PC-9 (cell line): ENCODE results near the gene TIMM21. TPM values are rescaled to one million over a fixed set of nuclear protein-coding genes. Genes with fewer than 3 reads are reported as not detected.
A peak's percentile ranks its signal among the peaks of the same experiment; 100 is the strongest.

ENCODE experiments used
- BruUV-seq: library from RNA; stranded (reverse); fragments of 400-500 nt; replicated peaks from 2 replicates; lab custom pipeline; 2021; lab: Mats Ljungman, UMichigan
- CTCF ChIA-PET: fragments of 300-600 bp; sonication (Branson Sonifier 250); formaldehyde crosslinking; loops from one replicate; lab custom pipeline; 2022; ENCODE audit warnings: antibody characterized with exemption; lab: Charles Lee
- POLR2A ChIA-PET: fragments of 300-600 bp; sonication (Branson Sonifier 250); formaldehyde crosslinking; loops from one replicate; lab custom pipeline; 2022; ENCODE audit warnings: antibody characterized with exemption; ENCODE audit not compliant: unreplicated experiment; lab: Charles Lee
- DNase-seq, 2 experiments: peaks; one replicate each; pipeline versions ENCODE4 v3.0.0 to v3.0.0-alpha.2; 2015 to 2022; ENCODE audit warnings: mixed read lengths in 1 of 2
- H2AFZ ChIP-seq: fragments of 200-600 bp; sonication (generic); 2 replicates; pipeline ENCODE4 v1.8.1; 2017; ENCODE audit warnings: antibody characterized with exemption
- H3F3A ChIP-seq: fragments of 200-600 bp; sonication (generic); 2 replicates; pipeline ENCODE4 v1.8.1; 2017; ENCODE audit warnings: antibody characterized with exemption, mild to moderate bottlenecking, low read depth; ENCODE audit not compliant: insufficient read depth
- H3K27ac ChIP-seq: fragments of 200-600 bp; sonication (generic); 2 replicates; pipeline ENCODE4 v1.6.1; 2016; ENCODE audit warnings: mixed run types
- H3K27me3 ChIP-seq: fragments of 200-600 bp; sonication (generic); 2 replicates; pipeline ENCODE4 v1.6.1; 2016; ENCODE audit warnings: low read depth, mixed run types; ENCODE audit not compliant: insufficient read depth
- H3K36me3 ChIP-seq: fragments of 200-600 bp; sonication (generic); 2 replicates; pipeline ENCODE4 v1.6.1; 2016; ENCODE audit warnings: low read depth, mixed run types
- H3K4me1 ChIP-seq: fragments of 200-600 bp; sonication (generic); replicated peaks from 2 replicates; pipeline ENCODE4 v1.6.1; 2016; ENCODE audit warnings: mixed run types; ENCODE audit not compliant: insufficient read depth
- H3K4me2 ChIP-seq: fragments of 200-600 bp; sonication (generic); 2 replicates; pipeline ENCODE4 v1.6.1; 2017; ENCODE audit warnings: mixed run types
- H3K4me3 ChIP-seq: fragments of 200-600 bp; sonication (generic); 2 replicates; pipeline ENCODE4 v1.6.1; 2016; ENCODE audit warnings: mixed run types
- H3K79me2 ChIP-seq: fragments of 200-600 bp; sonication (generic); 2 replicates; pipeline ENCODE4 v1.6.1; 2017; ENCODE audit warnings: low read depth, mixed run types
- H3K9me2 ChIP-seq: fragments of 200-600 bp; sonication (generic); 2 replicates; pipeline ENCODE4 v1.8.1; 2017; ENCODE audit warnings: mild to moderate bottlenecking; ENCODE audit not compliant: insufficient read depth
- H3K9me3 ChIP-seq: fragments of 200-600 bp; sonication (generic); 2 replicates; pipeline ENCODE4 v1.8.1; 2016; ENCODE audit warnings: low read depth; ENCODE audit not compliant: insufficient read depth
- H4K20me1 ChIP-seq: fragments of 200-600 bp; sonication (generic); 2 replicates; pipeline ENCODE4 v1.8.1; 2017; ENCODE audit not compliant: insufficient read depth
- CTCF ChIP-seq: fragments of 200-600 bp; sonication (generic); conservative IDR thresholded peaks from 2 replicates; pipeline ENCODE4 v1.6.1; 2017; ENCODE audit warnings: mixed run types, antibody characterized with exemption, mild to moderate bottlenecking, moderate library complexity
- EZH2 ChIP-seq: fragments of 200-600 bp; sonication (generic); IDR thresholded peaks from 2 replicates; pipeline ENCODE4 v1.8.0; 2017; ENCODE audit warnings: antibody characterized with exemption, low read depth
- intact Hi-C: fragments of 100-400 bp; cut with micrococcal nuclease; formaldehyde crosslinking; loops from one replicate; pipeline ENCODE4 v1.10.0; 2022; ENCODE audit not compliant: unreplicated experiment
- total RNA-seq: library from RNA; stranded (reverse); gene quantifications from 2 replicates; pipeline ENCODE4 v1.2.3, GENCODE V29; 2021

Gene TIMM21
- total RNA-seq, 1 experiment from 2014 or later, result 32.6 TPM

- intact Hi-C loops, result loop anchor here (5.0 kb wide), 1 partner anchor 145 kb away; the partner anchor contains the start of gene CYB5A
- Histone ChIP-seq H3K4me3 (peak overlapping the region; percentile 80), H2AFZ (peak overlapping the region; percentile 99), H3F3A (peaks cover 12% of the 10 kb centered on the region; the same call in 1 of the 2 replicates), H3K79me2 (peaks cover 39% of the 10 kb centered on the region), H3K9me2 (no peaks in the 10 kb centered on the region), H3K36me3 (0 out of 2 replicates have a peak, but pooled peaks cover 7% of the 10 kb centered on the region), H3K4me1 (peaks cover 16% of the 10 kb centered on the region), H3K27ac (no peak overlapping the region), H3K27me3 (no peaks in the 10 kb centered on the region), H3K9me3 (no peaks in the 10 kb centered on the region), H4K20me1 (no peaks in the 10 kb centered on the region), H3K4me2 (peak overlapping the region; percentile 92)
- no TSS peak for BruUV-seq
- no peak for DNase-seq
- ChIA-PET CTCF (interaction anchor here (0.7 kb wide), 1 partner anchor 27 kb away, joined by 10 read pairs; no protein-coding TSS in a partner anchor), POLR2A (no interaction called here)
- TF ChIP-seq EZH2 (no peak), CTCF (no peak)
Observed at GRCh38 chr18:74147491-74147778, 888 bp upstream of the TIMM21 start.

GRCh38 chr18:74148543-74149070 is 284 bp downstream of the TIMM21 start:
- TSS peak; percentile 71 for BruUV-seq
- Histone ChIP-seq H4K20me1 (peaks cover 3% of the 10 kb centered on the region; the same call in 1 of the 2 replicates), H3K4me1 (peaks cover 16% of the 10 kb centered on the region), H3K27me3 (no peaks in the 10 kb centered on the region), H3K9me3 (no peaks in the 10 kb centered on the region), H3F3A (peaks cover 12% of the 10 kb centered on the region; the same call in 1 of the 2 replicates), H3K4me2 (peak overlapping the region; percentile 92), H3K4me3 (peak overlapping the region; percentile 80), H3K9me2 (no peaks in the 10 kb centered on the region), H2AFZ (peak overlapping the region; percentile 99), H3K27ac (no peak overlapping the region), H3K79me2 (peaks cover 47% of the 10 kb centered on the region), H3K36me3 (0 out of 2 replicates have a peak, but pooled peaks cover 7% of the 10 kb centered on the region)
- POLR2A ChIA-PET, result no interaction called here
- TF ChIP-seq EZH2 (no peak), CTCF (no peak)
- CTCF ChIA-PET, result no interaction called here
- intact Hi-C loops, result loop anchor here (1.0 to 5.0 kb wide), 3 partner anchors 37 to 348 kb away; partner anchors contain the start of genes CNDP2 and CYB5A
- no peak for DNase-seq

GRCh38 chr18:74149878-74150277 is 1.6 kb downstream of the TIMM21 start:
- no peak for DNase-seq
- H3K4me1 ChIP-seq, result peaks cover 16% of the 10 kb centered on the region
- ChIA-PET CTCF (no interaction called here), POLR2A (no interaction called here)
- H3K36me3 ChIP-seq, result 0 out of 2 replicates have a peak, but pooled peaks cover 12% of the 10 kb centered on the region
- intact Hi-C loops, result loop anchor here (2.0 to 5.0 kb wide), 2 partner anchors 142 to 347 kb away; partner anchors contain the start of genes CNDP2 and CYB5A
- H3K9me2 ChIP-seq, result no peaks in the 10 kb centered on the region
- H3K27me3 ChIP-seq, result no peaks in the 10 kb centered on the region
- H3K9me3 ChIP-seq, result no peaks in the 10 kb centered on the region
- peaks cover 12% of the 10 kb centered on the region; the same call in 1 of the 2 replicates for H3F3A ChIP-seq
- no TSS peak for BruUV-seq
- H3K4me2 ChIP-seq, result peak overlapping the region; percentile 92
- no peak overlapping the region for H2AFZ ChIP-seq
- no peak overlapping the region for H3K27ac ChIP-seq
- no peak for TF ChIP-seq CTCF
- TF ChIP-seq EZH2, result no peak
- peaks cover 47% of the 10 kb centered on the region for H3K79me2 ChIP-seq
- H4K20me1 ChIP-seq, result peaks cover 7% of the 10 kb centered on the region; the same call in 1 of the 2 replicates
- peak overlapping the region; percentile 80; the same call in 1 of the 2 replicates for H3K4me3 ChIP-seq
